Measurements from ENCODE around the gene SEZ6L2. TPM values are rescaled to one million over a fixed set of nuclear protein-coding genes. Genes with fewer than 3 reads are reported as not detected.
"Not testable (repeated sequence)": the region's sequence is repeated elsewhere in the genome, so short reads cannot be mapped to it uniquely, and the experiment has no call there.

Gene SEZ6L2
- total RNA-seq, 1 donor from 2014 or later, result 0.21 TPM

DNA sequence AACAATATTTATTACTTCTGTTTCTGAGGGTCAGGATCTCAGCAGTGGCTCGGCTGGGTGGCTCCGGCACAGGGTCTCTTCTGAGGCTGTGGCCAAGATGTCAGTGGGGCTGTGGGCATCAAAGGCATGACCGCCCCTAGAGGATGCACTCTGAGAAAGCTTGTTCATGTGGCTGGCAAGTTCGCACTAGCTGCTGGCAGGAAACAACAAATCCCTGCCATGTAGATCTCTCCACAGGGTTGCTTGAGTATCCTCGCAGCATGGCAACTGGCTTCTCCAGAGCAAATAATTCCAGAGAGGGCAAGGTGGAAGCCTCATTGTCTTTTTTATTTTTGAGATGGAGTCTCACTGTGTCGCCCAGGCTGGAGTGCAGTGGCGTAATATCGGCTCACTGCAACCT, 14.2 kb upstream of the SEZ6L2 start:
- H3K9me3 ChIP-seq, result no peaks in the 10 kb centered on the region
- DNase-seq (ENCODE audit: low spot score in 2 of 2), result no peak
- H3K27ac ChIP-seq, result no peak overlapping the region
- H3K4me1 ChIP-seq, result no peaks in the 10 kb centered on the region
- no peak overlapping the region for H3K4me3 ChIP-seq
- peaks cover 6 to 26% of the 10 kb centered on the region in 2 donors for H3K36me3 ChIP-seq
- intact Hi-C loops (cut with DNase I), result no loop called here
- H3K27me3 ChIP-seq, result no peaks in the 10 kb centered on the region
- TF ChIP-seq, protein P1, sequence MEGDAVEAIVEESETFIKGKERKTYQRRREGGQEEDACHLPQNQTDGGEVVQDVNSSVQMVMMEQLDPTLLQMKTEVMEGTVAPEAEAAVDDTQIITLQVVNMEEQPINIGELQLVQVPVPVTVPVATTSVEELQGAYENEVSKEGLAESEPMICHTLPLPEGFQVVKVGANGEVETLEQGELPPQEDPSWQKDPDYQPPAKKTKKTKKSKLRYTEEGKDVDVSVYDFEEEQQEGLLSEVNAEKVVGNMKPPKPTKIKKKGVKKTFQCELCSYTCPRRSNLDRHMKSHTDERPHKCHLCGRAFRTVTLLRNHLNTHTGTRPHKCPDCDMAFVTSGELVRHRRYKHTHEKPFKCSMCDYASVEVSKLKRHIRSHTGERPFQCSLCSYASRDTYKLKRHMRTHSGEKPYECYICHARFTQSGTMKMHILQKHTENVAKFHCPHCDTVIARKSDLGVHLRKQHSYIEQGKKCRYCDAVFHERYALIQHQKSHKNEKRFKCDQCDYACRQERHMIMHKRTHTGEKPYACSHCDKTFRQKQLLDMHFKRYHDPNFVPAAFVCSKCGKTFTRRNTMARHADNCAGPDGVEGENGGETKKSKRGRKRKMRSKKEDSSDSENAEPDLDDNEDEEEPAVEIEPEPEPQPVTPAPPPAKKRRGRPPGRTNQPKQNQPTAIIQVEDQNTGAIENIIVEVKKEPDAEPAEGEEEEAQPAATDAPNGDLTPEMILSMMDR (IDR thresholded peaks at IDR 0.05), result no peak

GRCh38 chr16:29912087-29912486, 12.7 kb upstream of the SEZ6L2 start:
- H3K9me3 ChIP-seq, result no peaks in the 10 kb centered on the region
- no peaks in the 10 kb centered on the region for H3K4me1 ChIP-seq
- TF ChIP-seq, protein P1 (IDR thresholded peaks at IDR 0.05), result no peak
- no peak overlapping the region for H3K4me3 ChIP-seq
- no peaks in the 10 kb centered on the region for H3K27me3 ChIP-seq
- H3K36me3 ChIP-seq, result peaks cover 0 to 16% of the 10 kb centered on the region in 2 donors
- intact Hi-C loops (cut with DNase I), result no loop called here
- DNase-seq (ENCODE audit: low spot score in 2 of 2), result no peak
- no peak overlapping the region for H3K27ac ChIP-seq

- H3K27me3 ChIP-seq, result no peaks in the 10 kb centered on the region
- H3K4me3 ChIP-seq, result no peak overlapping the region
- intact Hi-C loops (cut with DNase I), result no loop called here
- H3K27ac ChIP-seq, result no peak overlapping the region
- peaks cover 0 to 12% of the 10 kb centered on the region in 2 donors for H3K36me3 ChIP-seq
- H3K4me1 ChIP-seq, result no peaks in the 10 kb centered on the region
- no peaks in the 10 kb centered on the region for H3K9me3 ChIP-seq
- TF ChIP-seq, protein P1 (IDR thresholded peaks at IDR 0.05), result no peak
- DNase-seq (ENCODE audit: low spot score in 2 of 2), result no peak
Measured at GRCh38 chr16:29911676-29912010, 12.3 kb upstream of the SEZ6L2 start.

DNA sequence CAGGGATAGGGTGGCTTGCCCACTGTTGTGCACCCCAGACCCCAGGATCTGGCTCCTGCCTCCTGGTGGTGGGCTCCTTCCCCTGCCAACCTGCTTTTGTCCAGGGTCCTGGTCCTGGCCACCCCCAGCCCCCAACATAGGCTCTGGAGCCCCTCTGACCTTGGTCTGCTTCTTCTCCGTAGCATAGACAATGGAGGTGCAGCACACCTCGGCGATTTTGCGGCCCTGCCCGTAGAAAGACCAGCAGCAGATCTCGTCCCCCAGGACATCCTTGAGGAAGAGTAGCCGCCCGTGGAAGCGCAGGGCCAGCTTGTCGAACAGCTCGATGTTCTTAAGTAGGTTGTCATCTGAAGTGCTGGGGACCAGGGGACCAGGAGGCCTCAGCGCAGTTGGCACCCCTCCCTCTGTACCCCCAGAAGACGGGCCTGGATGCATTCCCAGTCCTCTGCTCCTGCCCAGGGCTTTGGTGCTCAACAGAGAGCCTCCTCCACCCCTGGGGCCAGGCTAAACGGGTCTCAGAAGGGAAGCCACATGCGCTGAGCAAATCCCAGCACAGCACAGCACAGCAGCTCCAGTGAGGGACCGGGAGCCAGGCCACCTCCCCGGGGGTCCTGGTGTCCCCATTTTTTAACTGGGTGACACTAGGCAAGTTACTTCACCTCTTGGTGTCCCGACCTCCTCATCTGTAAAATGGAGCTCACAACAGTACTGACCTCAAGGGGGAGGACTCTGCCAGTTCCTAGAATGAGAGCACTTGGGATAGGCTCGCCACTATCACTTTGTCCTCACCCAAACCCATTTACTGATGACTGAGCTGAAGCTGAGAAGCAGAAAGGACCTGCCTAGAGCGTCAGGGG, 11.7 kb upstream of the SEZ6L2 start:
- peaks cover 0 to 9% of the 10 kb centered on the region in 2 donors for H3K36me3 ChIP-seq
- DNase-seq (ENCODE audit: low spot score in 2 of 2), result no peak
- intact Hi-C loops (cut with DNase I), result no loop called here
- no peak overlapping the region for H3K4me3 ChIP-seq
- H3K27me3 ChIP-seq, result no peaks in the 10 kb centered on the region
- no peaks in the 10 kb centered on the region for H3K9me3 ChIP-seq
- TF ChIP-seq, protein P1 (IDR thresholded peaks at IDR 0.05), result no peak
- no peak overlapping the region for H3K27ac ChIP-seq
- no peaks in the 10 kb centered on the region for H3K4me1 ChIP-seq

DNA sequence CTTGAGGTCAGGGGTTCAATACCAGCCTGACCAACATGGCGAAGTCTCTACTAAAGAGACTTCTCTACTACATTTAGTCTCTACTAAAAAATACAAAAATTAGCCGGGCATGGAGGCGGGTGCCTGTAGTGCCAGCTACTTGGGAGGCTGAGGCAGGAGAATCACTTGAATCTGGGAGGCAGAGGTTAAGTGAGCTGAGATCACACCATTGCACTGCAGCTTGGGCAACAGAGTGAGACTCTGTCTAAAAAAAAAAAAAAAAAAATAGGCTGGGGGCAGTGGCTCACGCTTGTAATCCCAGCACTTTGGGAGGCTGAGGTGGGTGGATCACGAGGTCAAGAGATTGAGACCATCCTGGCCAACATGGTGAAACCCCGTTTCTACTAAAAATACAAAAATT, 10.5 kb upstream of the SEZ6L2 start:
- H3K27me3 ChIP-seq; H3K9me3 ChIP-seq; H3K27ac ChIP-seq; H3K4me3 ChIP-seq; H3K4me1 ChIP-seq; intact Hi-C loops (cut with DNase I); H3K36me3 ChIP-seq; DNase-seq (ENCODE audit: low spot score in 2 of 2): not testable (repeated sequence)

- Histone ChIP-seq H3K9me3 (no peaks in the 10 kb centered on the region), H3K27me3 (no peaks in the 10 kb centered on the region), H3K4me1 (no peaks in the 10 kb centered on the region), H3K4me3 (no peak overlapping the region), H3K36me3 (peaks cover 0 to 9% of the 10 kb centered on the region in 2 donors), H3K27ac (no peak overlapping the region)
- DNase-seq (ENCODE audit: low spot score in 2 of 2), result no peak
- intact Hi-C loops (cut with DNase I), result no loop called here
- TF ChIP-seq, protein P1 (IDR thresholded peaks at IDR 0.05), result no peak
Measured at GRCh38 chr16:29909391-29909790, 10.0 kb upstream of the SEZ6L2 start.
